HCT116 (cell line): ENCODE measurements around the gene DGKE. TPM values are rescaled to one million over a fixed set of nuclear protein-coding genes. Genes with fewer than 3 reads are reported as not detected.
A peak's percentile ranks its signal among the peaks of the same experiment; 100 is the strongest.

Source experiments
- ATAC-seq: fragments of 200-7000 bp; cut with Tn5 transposase; 2 replicates; pipeline ENCODE4 v1.9.1; 2020; ENCODE audit warnings: mild to moderate bottlenecking, moderate library complexity
- BruUV-seq: library from RNA; stranded (reverse); fragments of 400-500 nt; replicated peaks from 2 replicates; lab custom pipeline; 2021; lab: Mats Ljungman, UMichigan
- CTCF ChIA-PET: fragments of 300-600 bp; sonication (Branson Sonifier 250); formaldehyde crosslinking; loops from one replicate; lab custom pipeline; 2021; ENCODE audit warnings: antibody characterized with exemption; lab: Charles Lee
- POLR2A ChIA-PET: fragments of 300-600, 350-600 bp; sonication (Branson Sonifier 250); formaldehyde crosslinking; loops from one replicate; lab custom pipeline; 2021; ENCODE audit warnings: antibody characterized with exemption; lab: Charles Lee
- RAD21 ChIA-PET, 2 experiments: fragments of 300-600 bp; sonication (Branson Sonifier 250); formaldehyde crosslinking; loops; one replicate each; lab custom pipeline; 2023; ENCODE audit warnings: low total read pairs in 2 of 2; ENCODE audit not compliant: uncharacterized antibody in 2 of 2, unreplicated experiment in 2 of 2, low non-redundant PET in 1 of 2; lab: Charles Lee
- DNase-seq: peaks from one replicate; pipeline ENCODE4 v3.0.0-alpha.2; 2010; ENCODE audit warnings: low read depth, low spot score
- H2AFZ ChIP-seq: fragments of 200-600 bp; shearing (Covaris generic), sonication (generic); 2 replicates; pipeline ENCODE4 v1.6.1; 2017; ENCODE audit warnings: low read depth, mixed run types, mixed read lengths, antibody characterized with exemption, low read length; ENCODE audit not compliant: poor library complexity, severe bottlenecking
- H3K27ac ChIP-seq: 2 replicates; pipeline ENCODE4 v1.5.1; 2012; ENCODE audit warnings: low read depth, low read length
- H3K27me3 ChIP-seq: fragments of 200-600 bp; sonication (generic); 2 replicates; pipeline ENCODE4 v1.6.1; 2016; ENCODE audit warnings: mixed run types, low read length, mixed read lengths; ENCODE audit not compliant: insufficient read depth
- H3K36me3 ChIP-seq, 2 experiments: fragments of 200-500 bp in 1 of 2; fragments of 200-600 bp in 1 of 2; sonication (Bioruptor generic) in 1 of 2; sonication (generic) in 1 of 2; 2 replicates each; pipeline versions ENCODE4 v1.5.1 to v1.6.1; 2014 to 2016; ENCODE audit warnings: low read length in 2 of 2, inconsistent platforms in 1 of 2, mixed read lengths in 1 of 2, mixed run types in 1 of 2; ENCODE audit not compliant: insufficient read depth in 2 of 2, control insufficient read depth in 1 of 2
- H3K4me1 ChIP-seq, 2 experiments: fragments of 200-600 bp in 1 of 2; sonication (generic) in 1 of 2; 2 replicates each; pipeline versions ENCODE4 v1.5.1 to v1.6.1; 2012 to 2017; ENCODE audit warnings: low read length in 2 of 2, inconsistent platforms in 1 of 2, mild to moderate bottlenecking in 1 of 2, mixed read lengths in 1 of 2, mixed run types in 1 of 2, moderate library complexity in 1 of 2; ENCODE audit not compliant: insufficient read depth in 2 of 2, control insufficient read depth in 1 of 2
- H3K4me2 ChIP-seq: fragments of 200-600 bp; sonication (generic); 2 replicates; pipeline ENCODE4 v1.6.1; 2017; ENCODE audit warnings: mixed run types, low read length, mixed read lengths
- H3K4me3 ChIP-seq, 2 experiments: fragments of 200-600 bp in 1 of 2; sonication (generic) in 1 of 2; replicated peaks in 1 of 2; 2 replicates each; pipeline ENCODE4 v1.5.1; 2011 to 2016; ENCODE audit warnings: low read length in 2 of 2, control low read depth in 1 of 2, low read depth in 1 of 2, mild to moderate bottlenecking in 1 of 2, mixed read lengths in 1 of 2, mixed run types in 1 of 2
- H3K79me2 ChIP-seq: fragments of 200-600 bp; sonication (generic); 2 replicates; pipeline ENCODE4 v1.6.1; 2017; ENCODE audit warnings: mild to moderate bottlenecking, mixed run types, low read length, moderate library complexity, mixed read lengths; ENCODE audit not compliant: insufficient read depth
- H3K9ac ChIP-seq: fragments of 200-600 bp; sonication (generic); 2 replicates; pipeline ENCODE4 v1.6.1; 2016; ENCODE audit warnings: low read length, mixed read lengths
- H3K9me2 ChIP-seq: fragments of 200-600 bp; sonication (generic), shearing (Covaris generic); 2 replicates; pipeline ENCODE4 v1.6.1; 2017; ENCODE audit warnings: mixed run types, mild to moderate bottlenecking, moderate library complexity; ENCODE audit not compliant: insufficient read depth
- H3K9me3 ChIP-seq, 2 experiments: fragments of 200-500 bp in 1 of 2; fragments of 200-600 bp in 1 of 2; sonication (Bioruptor generic) in 1 of 2; sonication (generic) in 1 of 2; 2 replicates each; pipeline ENCODE4 v1.6.1; 2014 to 2017; ENCODE audit warnings: low read length in 2 of 2, mixed read lengths in 2 of 2, inconsistent platforms in 1 of 2, low read depth in 1 of 2, mild to moderate bottlenecking in 1 of 2, mixed run types in 1 of 2, moderate library complexity in 1 of 2; ENCODE audit not compliant: control insufficient read depth in 1 of 2, insufficient read depth in 1 of 2
- H4K20me1 ChIP-seq: fragments of 200-600 bp; sonication (generic), shearing (Covaris generic); 2 replicates; pipeline ENCODE4 v1.6.1; 2017; ENCODE audit warnings: mixed run types, mild to moderate bottlenecking, moderate library complexity; ENCODE audit not compliant: insufficient read depth
- ATF3 ChIP-seq: IDR thresholded peaks from 2 replicates; pipeline ENCODE4 v1.6.1; 2012
- CTCF ChIP-seq, 3 experiments: fragments of 200-600 bp in 1 of 3; sonication (generic) in 1 of 3; IDR thresholded peaks in 2 of 3; conservative IDR thresholded peaks in 1 of 3; 2 replicates each; pipeline ENCODE4 v1.5.1; 2012 to 2017; ENCODE audit warnings: low read depth in 2 of 3, low read length in 2 of 3, antibody characterized with exemption in 1 of 3, borderline replicate concordance in 1 of 3, control low read depth in 1 of 3, mild to moderate bottlenecking in 1 of 3, mixed read lengths in 1 of 3, mixed run types in 1 of 3, moderate library complexity in 1 of 3; ENCODE audit not compliant: insufficient read depth in 1 of 3
- EGR1 ChIP-seq: IDR thresholded peaks from 2 replicates; pipeline ENCODE4 v1.6.1; 2012; ENCODE audit warnings: low read depth
- ELF1 ChIP-seq: IDR thresholded peaks from 2 replicates; pipeline ENCODE4 v1.6.1; 2012; ENCODE audit warnings: low read depth, borderline replicate concordance
- EZH2 ChIP-seq: fragments of 200-600 bp; sonication (generic); IDR thresholded peaks from 2 replicates; pipeline ENCODE4 v1.6.1; 2017; ENCODE audit warnings: antibody characterized with exemption, mixed run types
- EZH2phosphoT487 ChIP-seq: fragments of 200-600 bp; IDR thresholded peaks from 2 replicates; pipeline ENCODE4 v1.6.1; 2018; ENCODE audit warnings: antibody characterized with exemption, borderline replicate concordance
- JUND ChIP-seq: IDR thresholded peaks from 2 replicates; pipeline ENCODE4 v1.6.1; 2012
- MAX ChIP-seq: IDR thresholded peaks from 2 replicates; pipeline ENCODE4 v1.6.1; 2012
- REST ChIP-seq: IDR thresholded peaks from 2 replicates; pipeline ENCODE4 v1.6.1; 2012; ENCODE audit warnings: low read depth
- SIN3A ChIP-seq: IDR thresholded peaks from 2 replicates; pipeline ENCODE4 v1.6.1; 2012; ENCODE audit warnings: low read depth
- SRF ChIP-seq: IDR thresholded peaks from 2 replicates; pipeline ENCODE4 v1.6.1; 2012; ENCODE audit warnings: low read depth
- ZBTB33 ChIP-seq: IDR thresholded peaks from 2 replicates; pipeline ENCODE4 v1.6.1; 2011; ENCODE audit warnings: mild to moderate bottlenecking, low read length, moderate library complexity; ENCODE audit not compliant: insufficient replicate concordance; ENCODE audit errors: extremely low read depth
- ZNF274 ChIP-seq: fragments of 200-500 bp; sonication (Bioruptor generic); IDR thresholded peaks from 2 replicates; pipeline ENCODE4 v1.6.1; 2014; ENCODE audit warnings: mild to moderate bottlenecking, low read depth, low read length, inconsistent platforms
- intact Hi-C: fragments of 100-400 bp; cut with micrococcal nuclease; formaldehyde crosslinking; loops from 2 replicates; pipeline ENCODE4 v1.10.0; 2022
- total RNA-seq: library from RNA; stranded (reverse); gene quantifications from one replicate; pipeline ENCODE4 v1.2.1, GENCODE V29; 2021; ENCODE audit not compliant: unreplicated experiment

The DGKE gene
- total RNA-seq, 1 experiment from 2014 or later = 5.2 TPM

GRCh38 chr17:56913000-56913311, 79.0 kb downstream of the DGKE start:
- ChIA-PET RAD21 (no interaction called here), POLR2A (interaction anchor here (1.4 to 2.3 kb wide), 4 partner anchors 9 to 49 kb away, joined by 3 to 50 read pairs (median 12); partner anchors contain the start of gene COIL), CTCF (no interaction called here)
- ATAC-seq (no peak), DNase-seq (no peak)
- BruUV-seq = no TSS peak
- no peaks in the 10 kb centered on the region for H3K27me3 ChIP-seq
- peak overlapping the region; percentile 94 for H3K9ac ChIP-seq
- peak overlapping the region; percentile 63; the same call in 1 of the 2 replicates for H3K27ac ChIP-seq
- H3K9me2 ChIP-seq = no peaks in the 10 kb centered on the region
- intact Hi-C loops = no loop called here
- H4K20me1 ChIP-seq = no peaks in the 10 kb centered on the region
- H3K9me3 ChIP-seq = peaks cover 0 to 10% of the 10 kb centered on the region in 2 experiments; a peak in 1 of 4 replicates
- peaks cover 2 to 16% of the 10 kb centered on the region in 2 experiments; a peak in 3 of 4 replicates for H3K36me3 ChIP-seq
- peak overlapping the region; percentile 96 for H3K4me2 ChIP-seq
- H3K79me2 ChIP-seq = peaks cover 66% of the 10 kb centered on the region
- H3K4me1 ChIP-seq = peaks cover 27 to 50% of the 10 kb centered on the region in 2 experiments
- no peak overlapping the region for H2AFZ ChIP-seq
- TF ChIP-seq ELF1 (no peak), ATF3 (no peak), EZH2 (no peak), JUND (no peak), EGR1 (no peak), SRF (no peak), ZNF274 (no peak), MAX (no peak), SIN3A (no peak), EZH2phosphoT487 (no peak), REST (no peak), CTCF (IDR thresholded peaks at IDR 0.05 in 2 of 3, conservative IDR thresholded peaks at IDR 0.05 in 1 of 3; ENCODE audit: borderline replicate concordance in 1 of 3, insufficient read depth in 1 of 3, low read depth in 2 of 3, low read length in 2 of 3) (no peak), ZBTB33 (no peak)
- TF ChIP-seq, all 23 proteins: peak for 0
- H3K4me3 ChIP-seq = peak overlapping the region; percentile 56 to 85
